Measurements from ENCODE around the gene CACNA1G.

Gene CACNA1G

DNA sequence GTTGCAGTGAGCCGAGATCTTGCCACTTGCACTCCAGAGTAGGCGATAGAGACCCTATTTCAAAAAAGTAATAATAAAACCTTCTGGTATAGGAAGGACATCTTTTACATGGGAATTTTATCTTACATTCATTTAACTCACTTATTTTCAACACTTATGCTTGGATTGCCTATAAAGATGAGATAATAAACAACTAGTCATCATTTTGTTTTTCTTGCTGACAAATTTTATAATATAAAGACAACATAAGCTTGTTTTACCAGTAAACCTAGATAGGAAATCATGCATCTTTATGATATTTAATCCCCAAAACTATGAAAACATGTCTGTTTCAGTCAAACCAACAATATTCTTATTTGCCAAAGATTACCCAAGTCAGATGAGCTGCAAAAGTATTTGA, 91.1 kb downstream of the CACNA1G start:
- DNase-seq (ENCODE audit: low read depth in 2 of 2): no peak

DNA sequence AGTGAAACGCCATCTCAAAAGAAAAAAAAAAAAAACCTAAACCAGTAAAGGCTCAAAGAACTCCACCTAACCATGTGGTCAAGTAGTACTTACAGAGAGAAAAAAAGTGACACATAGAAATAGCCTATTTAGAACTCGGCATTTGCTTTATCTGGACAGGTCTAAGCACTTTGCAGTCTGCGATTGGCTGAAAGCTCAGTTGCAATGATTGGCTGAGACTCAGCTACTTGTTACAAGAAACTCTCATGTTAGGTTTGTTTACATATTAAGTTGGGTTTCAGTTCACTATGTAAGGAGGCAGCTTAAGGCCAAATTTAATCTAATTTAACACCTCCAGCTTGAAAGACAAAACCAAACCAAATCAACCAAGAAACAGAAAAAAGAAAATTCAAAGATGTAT, 93.2 kb downstream of the CACNA1G start:
- no peak for DNase-seq (ENCODE audit: low read depth in 2 of 2)

DNA sequence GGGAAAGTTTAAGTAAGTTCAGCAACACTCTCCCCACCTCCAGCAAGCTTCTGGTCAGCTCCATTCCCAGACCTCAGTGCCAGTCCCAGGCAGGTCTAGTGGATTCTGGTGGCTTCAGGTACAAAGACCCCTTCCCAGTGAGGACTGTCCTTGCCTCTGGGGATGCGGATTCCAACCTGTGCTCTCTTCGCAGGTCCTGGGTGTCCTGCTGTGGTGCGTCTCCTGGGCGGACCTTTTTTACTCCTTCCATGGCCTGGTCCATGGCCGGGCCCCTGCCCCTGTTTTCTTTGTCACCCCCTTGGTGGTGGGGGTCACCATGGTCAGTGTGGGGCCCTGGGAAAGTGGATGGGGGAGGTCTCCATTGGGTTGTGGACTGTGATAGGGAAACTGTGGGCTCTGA, 96.0 kb downstream of the CACNA1G start:
- no peak for DNase-seq (ENCODE audit: low read depth in 2 of 2)

DNA sequence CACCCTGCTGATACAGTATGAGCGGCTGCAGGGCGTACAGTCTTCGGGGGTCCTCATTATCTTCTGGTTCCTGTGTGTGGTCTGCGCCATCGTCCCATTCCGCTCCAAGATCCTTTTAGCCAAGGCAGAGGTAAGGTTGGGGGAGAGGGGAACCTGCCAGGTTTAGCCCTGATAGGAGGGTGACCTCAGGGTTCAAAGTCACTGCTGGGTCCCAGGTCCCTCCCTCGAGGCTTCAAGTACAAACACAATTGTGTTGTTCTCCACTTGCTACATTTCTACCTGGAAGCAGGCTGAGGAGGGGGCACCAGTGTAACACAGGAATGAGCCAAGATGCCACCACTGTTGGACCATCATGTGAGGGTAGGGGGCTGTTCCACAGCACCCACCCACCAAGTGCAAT, 96.5 kb downstream of the CACNA1G start:
- no peak for DNase-seq (ENCODE audit: low read depth in 2 of 2)

DNA sequence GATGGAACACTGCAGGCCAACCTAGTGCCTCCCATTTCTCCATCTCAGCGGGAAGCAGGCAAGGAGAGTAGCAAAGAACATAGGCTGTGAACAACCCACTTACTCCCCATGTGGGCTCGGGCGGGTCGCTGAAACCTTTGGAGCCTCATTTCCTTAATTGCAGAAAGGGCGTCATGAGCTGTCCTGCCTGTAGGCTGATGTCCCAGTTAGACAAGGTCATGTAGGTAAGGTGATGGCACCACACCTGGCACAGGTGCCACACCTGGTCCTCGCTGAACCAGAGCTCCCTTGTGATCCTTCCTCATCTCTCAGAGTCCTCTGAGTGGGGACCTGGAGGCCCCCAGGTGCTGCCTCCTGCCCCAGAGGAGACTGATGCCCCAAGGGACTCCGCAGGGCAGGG, 97.1 kb downstream of the CACNA1G start:
- DNase-seq (ENCODE audit: low read depth in 2 of 2): no peak

DNA sequence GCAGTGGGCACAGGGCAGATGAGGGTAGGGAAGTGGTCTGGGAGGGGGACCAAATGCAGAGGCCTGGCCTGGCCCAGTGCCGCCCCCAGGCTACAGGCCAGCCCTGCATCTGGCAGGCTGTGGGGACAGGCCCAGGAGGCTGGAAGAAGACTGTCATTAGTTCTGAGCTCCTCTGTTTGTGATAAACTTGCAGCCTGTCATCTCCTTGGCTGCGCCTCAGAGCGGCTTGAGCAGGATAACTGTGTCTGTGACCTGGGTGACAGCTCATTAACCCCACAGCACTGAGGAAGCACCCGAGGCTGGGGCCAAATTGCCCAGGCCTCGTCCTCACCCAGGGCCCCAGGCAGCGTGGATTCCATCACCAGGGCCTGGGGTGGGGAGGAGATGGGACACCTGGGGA, 98.1 kb downstream of the CACNA1G start:
- no peak for DNase-seq (ENCODE audit: low read depth in 2 of 2)

DNA sequence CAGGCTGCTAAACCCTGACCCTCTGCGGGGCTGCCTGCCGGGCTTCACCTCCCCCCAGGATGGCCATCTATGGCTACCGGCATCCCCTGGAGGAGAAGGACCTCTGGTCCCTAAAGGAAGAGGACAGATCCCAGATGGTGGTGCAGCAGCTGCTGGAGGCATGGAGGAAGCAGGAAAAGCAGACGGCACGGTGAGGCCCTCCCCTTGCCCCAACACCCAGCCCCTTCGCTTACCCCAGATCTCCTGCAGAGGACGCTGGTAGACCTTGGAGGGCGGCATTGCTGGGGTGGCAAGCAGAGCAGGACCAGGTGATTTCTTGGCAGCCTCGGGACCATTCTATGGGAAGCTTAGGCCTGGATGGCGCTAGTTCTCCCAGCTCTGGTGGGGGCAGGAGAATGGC, 98.7 kb downstream of the CACNA1G start:
- DNase-seq (ENCODE audit: low read depth in 2 of 2): no peak

DNA sequence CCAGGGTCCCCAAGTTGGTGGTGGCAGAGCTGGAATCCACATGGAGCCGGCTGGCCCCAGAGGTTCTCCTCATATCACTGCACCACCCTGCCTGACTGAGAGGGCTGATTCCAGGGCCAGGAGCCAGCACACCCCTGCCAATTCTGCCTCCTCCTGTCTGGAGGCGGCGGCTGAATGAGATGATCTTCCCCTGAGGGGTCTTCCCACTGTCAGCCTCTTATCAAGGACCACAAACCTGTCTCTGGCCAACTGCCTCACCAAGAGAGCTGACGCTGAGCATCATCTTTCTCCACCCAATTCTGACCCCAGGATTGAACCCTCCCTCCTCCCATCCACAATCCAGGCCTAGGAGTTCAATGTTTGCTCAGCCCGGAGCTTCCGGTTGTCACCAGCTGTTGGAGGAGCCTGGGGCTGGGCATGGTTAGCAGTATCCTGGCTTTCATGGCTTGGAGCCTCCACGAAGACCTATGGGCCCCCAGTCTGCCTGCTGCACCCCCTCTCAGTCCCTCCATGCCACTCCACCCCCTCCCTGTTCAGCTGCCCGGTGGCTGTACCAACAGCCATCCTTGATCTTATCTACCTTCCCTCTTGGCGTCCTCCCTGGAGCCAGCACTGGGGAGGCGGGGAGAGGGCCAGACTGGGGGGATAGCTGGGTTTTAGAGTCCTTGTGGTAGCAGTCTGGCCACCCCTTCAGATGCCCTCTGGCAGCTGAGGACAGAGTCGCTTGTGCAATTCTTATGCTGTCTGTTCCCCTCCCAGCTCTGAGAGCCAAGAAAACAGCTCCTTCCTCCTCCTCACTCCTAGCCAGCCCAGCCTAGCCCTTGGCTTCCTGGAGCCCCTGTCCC, 99.7 kb downstream of the CACNA1G start:
- no peak for DNase-seq (ENCODE audit: low read depth in 2 of 2)

DNA sequence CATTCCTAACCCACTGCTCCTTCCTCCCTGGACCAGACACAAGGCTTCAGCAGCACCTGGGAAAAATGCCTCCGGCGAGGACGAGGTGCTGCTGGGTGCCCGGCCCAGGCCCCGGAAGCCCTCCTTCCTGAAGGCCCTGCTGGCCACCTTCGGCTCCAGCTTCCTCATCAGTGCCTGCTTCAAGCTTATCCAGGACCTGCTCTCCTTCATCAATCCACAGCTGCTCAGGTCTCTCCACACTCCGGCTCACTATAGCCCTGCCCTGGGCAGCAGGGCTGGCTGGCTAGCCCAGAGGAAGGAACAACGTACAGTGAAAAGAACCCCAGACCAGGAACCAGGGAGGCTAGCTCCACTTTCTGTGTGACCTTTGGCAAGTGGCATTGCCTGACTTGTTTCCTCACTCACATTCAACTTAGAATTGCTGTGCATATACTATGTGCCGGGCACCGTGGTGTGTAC, 100.4 kb downstream of the CACNA1G start:
- no peak for DNase-seq (ENCODE audit: low read depth in 2 of 2)

DNA sequence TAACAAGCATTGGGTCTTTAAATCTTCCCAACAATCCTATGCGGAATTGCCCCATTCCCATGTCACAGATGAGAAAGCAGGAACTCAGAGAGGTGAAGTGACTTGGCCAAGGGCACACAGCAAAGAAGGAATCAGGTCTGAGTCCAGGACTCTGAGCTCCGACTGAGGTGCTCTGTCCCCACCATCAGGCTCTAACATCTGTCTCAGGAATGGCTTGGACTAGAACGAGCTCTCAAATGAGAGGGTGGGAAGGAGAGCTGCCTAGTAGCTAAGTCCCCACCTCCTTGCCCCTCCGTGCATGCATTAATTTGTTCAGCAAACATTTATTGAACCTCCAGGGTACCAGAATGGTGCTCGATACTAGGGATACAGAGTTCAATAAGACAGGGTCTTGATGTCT, 100.8 kb downstream of the CACNA1G start:
- DNase-seq (ENCODE audit: low read depth in 2 of 2): no peak

DNA sequence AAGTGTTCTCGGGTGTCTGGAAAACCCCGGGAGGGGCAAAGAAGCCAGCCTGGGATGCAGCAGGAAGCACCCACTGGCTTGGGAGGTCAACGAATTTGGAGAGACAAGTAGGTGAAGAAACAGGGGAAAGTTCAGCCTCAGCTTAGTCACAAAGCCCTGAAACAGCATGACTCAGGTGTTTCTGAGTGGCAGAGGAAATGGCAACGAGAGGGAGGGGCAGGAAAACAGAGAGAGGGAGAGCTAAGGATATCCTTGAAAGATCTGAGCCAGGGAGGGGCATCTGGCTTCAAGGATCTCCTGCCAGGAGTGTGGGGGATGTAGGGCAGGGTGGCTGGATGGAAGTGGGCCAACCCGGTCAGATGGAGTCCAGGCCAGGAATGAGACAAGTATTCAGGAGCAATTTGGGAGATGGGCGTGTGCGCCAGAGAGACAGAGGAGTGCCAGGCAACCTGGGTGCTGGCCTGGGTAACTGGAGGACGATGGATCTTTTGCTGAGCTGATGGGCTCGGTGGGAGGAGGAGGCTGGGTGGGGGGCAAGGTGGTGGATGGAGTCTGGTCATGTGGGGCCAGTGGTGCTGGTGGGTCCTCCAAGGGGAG, 101.4 kb downstream of the CACNA1G start:
- DNase-seq (ENCODE audit: low read depth in 2 of 2): peak in 1 of 2 experiments; percentile 29

DNA sequence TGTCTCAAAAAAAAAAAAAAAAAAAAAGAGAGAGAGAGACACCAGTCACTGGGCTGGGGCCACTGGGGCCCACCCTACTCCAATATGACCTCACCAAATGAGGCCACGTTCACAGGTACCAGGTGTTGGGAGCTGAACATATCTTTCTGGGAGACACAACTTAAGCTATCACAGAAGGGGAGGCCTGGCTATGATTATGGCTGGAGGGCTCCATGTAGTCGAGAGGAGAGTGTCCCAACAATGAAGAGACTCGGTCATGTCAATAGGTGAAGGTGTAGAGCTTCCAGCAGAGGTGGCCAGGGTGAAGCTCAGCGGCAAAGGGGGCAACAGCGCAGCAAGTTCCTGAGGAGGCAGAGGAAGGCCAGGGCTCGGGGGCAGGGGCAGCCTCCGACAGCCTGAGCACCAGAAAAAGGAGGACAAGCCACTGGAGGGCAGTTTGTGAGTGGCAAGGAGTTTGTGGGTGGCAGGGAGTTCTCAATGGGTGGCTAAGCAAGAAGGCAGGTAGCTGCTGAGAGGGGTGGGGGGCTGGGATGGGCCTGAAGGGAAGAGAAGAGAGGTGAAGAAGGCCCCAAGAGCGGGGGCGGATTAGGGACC, 102.2 kb downstream of the CACNA1G start:
- no peak for DNase-seq (ENCODE audit: low read depth in 2 of 2)

DNA sequence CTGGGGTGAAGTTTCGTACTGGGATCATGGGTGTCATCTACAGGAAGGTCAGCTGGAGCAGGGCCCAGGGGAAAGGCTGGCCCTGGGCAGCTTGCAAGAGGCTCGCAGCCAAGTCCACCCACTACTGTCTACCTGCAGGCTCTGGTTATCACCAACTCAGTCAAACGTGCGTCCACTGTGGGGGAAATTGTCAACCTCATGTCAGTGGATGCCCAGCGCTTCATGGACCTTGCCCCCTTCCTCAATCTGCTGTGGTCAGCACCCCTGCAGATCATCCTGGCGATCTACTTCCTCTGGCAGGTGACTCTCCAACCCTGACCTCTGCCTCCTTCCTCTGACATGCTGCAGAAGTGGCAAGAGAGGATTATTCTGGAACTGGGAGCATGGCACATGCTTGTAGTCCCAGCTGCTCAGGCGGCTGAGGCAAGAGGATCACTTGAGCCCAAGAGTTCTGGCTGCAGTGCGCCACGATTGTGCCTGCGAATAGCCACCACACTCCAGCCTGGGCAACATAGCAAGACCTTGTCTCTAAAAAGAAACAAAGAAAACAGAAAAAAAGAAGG, 103.4 kb downstream of the CACNA1G start:
- DNase-seq (ENCODE audit: low read depth in 2 of 2): no peak

DNA sequence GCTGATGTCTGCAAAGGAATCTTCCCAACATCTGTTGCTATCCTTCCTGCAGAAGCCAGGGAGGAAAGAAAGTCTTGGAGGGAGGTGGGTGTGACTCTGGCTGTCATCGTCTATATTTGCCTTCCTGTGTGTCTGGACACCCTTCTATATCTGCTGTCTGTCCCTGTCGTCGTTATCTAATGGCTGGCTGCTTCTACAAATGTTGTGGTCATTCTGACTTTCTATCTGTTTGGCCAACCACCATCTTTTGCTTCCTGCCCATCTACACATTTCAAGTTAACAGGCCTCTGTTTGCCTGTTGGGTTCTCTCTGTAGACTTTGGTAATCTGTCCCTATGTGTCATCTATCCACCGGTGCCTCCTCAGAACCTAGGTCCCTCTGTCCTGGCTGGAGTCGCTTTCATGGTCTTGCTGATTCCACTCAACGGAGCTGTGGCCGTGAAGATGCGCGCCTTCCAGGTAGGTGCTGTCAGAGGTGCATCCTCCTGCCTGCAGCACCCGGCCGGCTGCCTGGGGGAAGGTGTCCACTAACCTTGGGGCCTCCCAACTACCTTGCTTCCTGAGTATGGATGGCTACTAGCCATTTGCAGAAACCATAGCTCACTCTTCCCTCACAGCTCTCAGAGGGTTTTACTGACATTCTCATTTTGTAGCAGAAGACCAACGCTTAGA, 104.4 kb downstream of the CACNA1G start:
- DNase-seq (ENCODE audit: low read depth in 2 of 2): no peak

DNA sequence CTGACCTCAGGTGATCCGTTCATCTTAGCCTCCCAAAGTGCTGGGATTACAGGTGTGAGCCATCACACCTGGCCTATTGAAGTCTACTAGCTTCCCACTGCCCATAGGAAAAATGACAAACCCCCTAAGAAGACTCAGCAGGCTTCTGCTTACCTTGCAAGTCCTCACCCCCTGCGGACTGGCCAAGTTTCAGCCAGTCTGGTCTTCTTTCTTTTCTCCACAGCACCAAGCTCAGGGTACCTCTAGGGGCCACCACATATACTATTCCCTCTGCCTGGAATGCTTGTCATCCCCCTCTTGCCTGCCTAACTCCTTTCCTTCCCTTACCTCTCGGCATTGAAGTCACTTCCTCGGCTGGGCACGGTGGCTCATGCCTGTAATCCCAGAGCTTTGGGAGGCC, 105.3 kb downstream of the CACNA1G start:
- no peak for DNase-seq (ENCODE audit: low read depth in 2 of 2)

DNA sequence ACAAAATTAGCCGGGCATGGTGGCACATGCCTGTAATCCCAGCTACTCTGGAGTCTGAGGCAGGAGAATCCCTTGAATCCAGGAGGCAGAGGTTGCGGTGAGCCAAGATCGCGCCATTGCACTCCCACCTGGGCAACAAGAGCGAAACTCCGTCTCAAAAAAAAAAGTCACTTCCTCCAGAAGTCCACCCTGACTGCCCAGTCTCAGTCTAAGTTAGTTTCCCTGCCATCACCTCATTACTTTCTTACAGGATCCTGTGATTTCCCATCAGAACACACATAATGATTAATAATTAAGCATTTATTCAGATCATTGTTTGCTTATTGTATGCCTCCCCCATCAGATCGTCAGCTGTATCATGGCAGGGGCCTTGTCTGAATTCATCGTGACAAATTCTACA, 105.8 kb downstream of the CACNA1G start:
- DNase-seq (ENCODE audit: low read depth in 2 of 2): no peak

DNA sequence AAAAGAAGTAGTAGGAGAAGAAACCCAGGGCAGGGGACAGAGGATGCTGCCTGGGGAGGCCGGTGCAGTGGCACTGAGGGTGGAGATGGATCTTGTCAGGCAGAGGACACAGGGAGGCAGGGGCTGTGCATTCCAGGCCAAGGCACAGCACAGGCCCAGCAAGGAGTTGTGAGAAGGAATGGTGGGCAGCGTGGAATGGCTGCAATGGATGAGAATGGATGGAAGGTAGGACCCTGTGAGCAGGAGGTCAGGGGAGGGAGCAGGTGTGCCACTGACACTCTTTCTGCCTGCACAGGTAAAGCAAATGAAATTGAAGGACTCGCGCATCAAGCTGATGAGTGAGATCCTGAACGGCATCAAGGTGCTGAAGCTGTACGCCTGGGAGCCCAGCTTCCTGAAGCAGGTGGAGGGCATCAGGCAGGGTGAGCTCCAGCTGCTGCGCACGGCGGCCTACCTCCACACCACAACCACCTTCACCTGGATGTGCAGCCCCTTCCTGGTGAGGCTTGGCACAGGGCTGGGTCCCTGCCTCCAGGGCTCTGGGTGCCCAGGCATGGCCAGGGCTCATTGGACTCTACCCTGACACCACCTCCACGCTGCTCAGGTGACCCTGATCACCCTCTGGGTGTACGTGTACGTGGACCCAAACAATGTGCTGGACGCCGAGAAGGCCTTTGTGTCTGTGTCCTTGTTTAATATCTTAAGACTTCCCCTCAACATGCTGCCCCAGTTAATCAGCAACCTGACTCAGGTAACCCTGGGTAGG, 106.9 kb downstream of the CACNA1G start:
- no peak for DNase-seq (ENCODE audit: low read depth in 2 of 2)

DNA sequence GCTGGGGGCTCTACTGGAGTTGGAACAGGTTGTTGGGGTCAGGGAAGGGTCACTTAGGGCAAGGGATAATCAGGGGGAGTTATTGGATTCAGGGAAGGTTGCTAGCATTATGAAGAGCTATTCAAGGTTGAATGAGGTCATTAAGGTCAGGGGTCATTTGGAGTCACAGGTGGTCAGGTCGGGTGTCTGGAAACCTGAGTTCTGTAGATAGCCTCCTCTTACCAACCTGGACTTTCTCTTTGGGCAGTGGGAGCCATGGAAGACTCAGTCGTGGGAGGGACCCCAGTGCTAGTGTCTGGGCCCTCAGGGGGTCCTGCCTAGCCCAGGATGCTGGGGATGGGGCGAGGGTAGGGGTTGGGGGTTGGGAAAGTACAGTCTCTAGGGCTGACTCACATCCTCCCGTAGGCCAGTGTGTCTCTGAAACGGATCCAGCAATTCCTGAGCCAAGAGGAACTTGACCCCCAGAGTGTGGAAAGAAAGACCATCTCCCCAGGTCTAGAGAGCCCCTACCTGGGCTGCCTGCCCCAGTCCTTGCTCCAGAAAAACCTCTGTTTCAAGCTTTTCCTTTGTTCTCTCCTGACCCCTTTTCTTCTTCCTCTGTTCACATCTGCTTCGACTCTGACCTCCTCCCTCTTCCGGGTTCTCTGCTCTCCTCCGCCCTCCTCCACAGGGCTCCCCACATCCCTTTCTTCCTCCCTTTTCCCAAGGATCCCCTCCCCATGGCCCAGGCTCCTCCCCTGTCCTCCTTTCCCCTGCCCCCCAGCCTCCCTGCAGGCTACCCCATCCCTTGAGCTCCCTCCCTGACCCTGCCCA, 107.7 kb downstream of the CACNA1G start:
- no peak for DNase-seq (ENCODE audit: low read depth in 2 of 2)

DNA sequence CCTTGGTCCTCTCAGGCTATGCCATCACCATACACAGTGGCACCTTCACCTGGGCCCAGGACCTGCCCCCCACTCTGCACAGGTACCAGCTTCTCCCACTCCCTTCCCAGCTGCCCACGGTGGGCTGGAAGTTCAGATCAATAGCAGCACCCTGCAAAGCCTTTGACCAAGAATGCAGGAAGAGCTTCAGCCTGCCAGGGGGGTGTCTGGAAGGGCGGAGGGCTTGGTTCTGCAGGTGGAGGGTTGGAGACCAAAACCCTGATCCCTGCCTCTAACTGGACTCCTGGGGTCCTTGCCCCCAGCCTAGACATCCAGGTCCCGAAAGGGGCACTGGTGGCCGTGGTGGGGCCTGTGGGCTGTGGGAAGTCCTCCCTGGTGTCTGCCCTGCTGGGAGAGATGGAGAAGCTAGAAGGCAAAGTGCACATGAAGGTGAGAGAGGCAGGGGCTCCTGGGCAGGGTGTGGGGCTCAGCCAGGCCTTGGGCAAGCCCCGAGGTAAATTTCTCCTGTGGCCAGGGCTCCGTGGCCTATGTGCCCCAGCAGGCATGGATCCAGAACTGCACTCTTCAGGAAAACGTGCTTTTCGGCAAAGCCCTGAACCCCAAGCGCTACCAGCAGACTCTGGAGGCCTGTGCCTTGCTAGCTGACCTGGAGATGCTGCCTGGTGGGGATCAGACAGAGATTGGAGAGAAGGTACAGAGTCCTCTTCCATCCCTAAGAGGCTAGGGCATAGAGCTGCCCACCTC, 108.5 kb downstream of the CACNA1G start:
- DNase-seq (ENCODE audit: low read depth in 2 of 2): no peak

DNA sequence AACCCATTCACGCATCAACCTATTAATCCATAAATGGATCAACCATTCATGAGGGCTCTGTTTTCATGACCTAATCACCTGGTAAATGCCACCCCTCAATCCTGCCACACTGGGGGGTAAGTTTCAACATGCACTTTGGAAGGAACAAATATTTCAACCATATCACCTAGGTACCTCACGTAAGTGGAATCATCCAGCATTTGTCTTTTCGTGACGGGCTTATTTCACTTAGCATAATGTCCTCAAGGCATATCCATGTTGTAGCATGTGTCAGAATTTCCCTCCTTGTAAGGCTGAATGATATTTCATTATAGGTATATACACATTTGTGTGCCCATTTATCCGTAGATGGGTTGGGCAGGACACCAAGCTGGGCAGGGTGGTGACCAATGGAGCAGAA, 111.6 kb downstream of the CACNA1G start:
- DNase-seq (ENCODE audit: low read depth in 2 of 2): no peak
